HG02885 (cell line): ENCODE results near the gene CPM.
"Not testable (repeated sequence)": the region's sequence is repeated elsewhere in the genome, so short reads cannot be mapped to it uniquely, and the experiment has no call there.

Experiments
- ATAC-seq: cut with Tn5 transposase; IDR thresholded peaks from one replicate; pipeline ENCODE4 v1.9.1; 2021; ENCODE audit warnings: mild to moderate bottlenecking; ENCODE audit not compliant: unreplicated experiment, poor library complexity

CPM gene

DNA sequence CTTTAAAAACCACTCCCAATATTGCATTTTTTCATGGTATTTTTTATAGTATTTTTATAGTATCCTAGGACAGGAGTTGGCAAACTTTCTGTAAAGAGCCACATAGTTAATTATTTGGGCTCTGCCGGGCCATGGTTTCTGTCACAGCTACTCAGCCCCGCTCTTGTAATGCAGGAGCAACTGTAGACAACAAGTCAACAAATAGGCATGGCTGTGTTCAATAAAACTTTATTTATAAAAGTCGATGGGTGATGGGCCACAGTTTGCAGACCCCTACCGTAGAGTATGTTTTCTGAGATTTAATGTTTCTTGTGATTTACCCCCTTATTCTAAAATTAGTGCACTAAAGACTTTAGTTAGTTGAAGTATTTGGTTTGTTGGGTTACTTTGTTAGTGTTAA, 99.5 kb downstream of the CPM start:
- no peak for ATAC-seq

DNA sequence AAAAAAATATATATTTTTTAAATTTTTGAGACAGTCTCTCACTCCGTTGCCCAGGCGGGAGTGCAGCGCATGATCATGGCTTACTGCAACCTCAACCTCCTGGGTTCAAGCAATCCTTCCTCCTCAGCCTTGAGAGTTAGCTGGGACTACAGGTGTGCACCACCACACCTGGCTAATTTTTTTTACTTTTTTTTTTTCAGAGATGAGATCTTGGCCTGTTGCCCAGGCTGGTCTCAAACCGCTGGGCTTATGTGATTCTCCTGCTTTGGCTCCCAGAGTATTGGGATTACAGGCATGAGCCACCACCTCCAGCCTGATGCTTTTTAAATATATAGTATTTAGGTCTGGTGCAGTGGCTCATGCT, 100.5 kb downstream of the CPM start:
- no peak for ATAC-seq

DNA sequence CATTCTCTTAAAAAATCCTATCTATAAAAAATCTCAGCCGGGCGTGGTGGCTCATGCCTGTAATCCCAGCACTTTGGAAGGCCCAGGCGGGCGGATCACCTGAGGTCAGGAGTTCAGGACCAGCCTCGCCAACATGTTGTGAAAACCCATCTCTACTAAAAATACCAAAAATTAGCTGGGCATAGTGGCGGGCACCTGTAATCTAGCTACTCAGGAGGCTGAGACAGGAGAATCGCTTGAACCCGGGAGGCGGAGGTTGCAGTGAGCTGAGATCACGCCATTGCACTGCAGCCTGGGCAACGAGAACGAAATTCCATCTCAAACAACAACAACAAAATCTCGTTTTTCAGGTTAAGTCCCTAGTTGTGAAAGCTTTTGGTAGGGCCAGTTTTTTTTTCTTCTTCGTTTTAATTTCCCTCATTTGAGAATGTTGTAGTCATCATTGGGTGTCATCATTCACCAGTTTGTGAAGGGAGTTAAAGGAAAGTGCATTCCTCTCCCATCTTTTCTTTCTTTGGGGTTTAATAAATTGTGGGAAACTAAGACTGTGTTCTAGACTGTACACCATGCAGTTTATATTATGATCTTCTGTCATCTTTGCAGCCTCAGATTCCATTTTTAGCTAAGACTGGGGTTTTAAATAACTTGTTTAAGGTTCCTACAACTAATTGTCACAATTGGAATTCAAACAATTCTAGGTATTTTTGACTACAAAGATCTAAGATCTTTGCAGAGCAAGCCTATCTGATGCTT, 101.0 kb downstream of the CPM start:
- ATAC-seq, result no peak

DNA sequence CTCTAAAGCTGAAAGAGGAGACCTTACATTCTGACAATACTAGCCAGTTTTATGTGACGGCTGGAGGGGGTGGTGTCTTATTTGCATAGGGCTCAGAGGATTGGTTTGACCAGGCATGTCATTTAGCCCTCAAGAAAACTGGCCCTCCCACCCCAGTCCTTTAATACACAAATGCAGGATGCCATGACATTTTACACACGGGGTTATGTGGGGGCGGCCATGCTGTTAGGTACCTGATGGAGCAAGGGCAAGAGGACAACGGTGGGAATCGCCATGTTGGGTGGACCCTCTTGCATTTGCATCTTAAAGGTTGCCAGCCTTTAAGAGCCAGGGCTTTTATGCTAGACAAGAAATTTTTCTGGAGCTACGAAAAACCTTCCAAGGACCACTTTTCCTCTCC, 101.7 kb downstream of the CPM start:
- no peak for ATAC-seq

DNA sequence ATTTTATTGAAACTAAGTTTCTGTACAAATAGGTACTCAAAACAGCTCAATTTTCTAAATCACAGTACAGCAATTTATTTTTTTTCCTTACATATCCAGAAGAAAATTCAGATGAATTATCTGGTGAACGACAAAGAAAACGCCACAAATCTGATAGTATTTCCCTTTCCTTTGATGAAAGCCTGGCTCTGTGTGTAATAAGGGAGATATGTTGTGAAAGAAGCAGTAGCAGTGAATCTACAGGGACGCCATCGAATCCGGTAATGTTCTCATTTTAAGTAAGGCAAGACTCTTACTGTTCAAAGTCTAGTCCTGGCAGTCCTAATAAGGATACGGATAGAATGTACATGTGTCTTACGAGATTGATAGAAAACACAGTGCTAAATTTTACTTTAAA, 104.3 kb downstream of the CPM start:
- ATAC-seq, result no peak

DNA sequence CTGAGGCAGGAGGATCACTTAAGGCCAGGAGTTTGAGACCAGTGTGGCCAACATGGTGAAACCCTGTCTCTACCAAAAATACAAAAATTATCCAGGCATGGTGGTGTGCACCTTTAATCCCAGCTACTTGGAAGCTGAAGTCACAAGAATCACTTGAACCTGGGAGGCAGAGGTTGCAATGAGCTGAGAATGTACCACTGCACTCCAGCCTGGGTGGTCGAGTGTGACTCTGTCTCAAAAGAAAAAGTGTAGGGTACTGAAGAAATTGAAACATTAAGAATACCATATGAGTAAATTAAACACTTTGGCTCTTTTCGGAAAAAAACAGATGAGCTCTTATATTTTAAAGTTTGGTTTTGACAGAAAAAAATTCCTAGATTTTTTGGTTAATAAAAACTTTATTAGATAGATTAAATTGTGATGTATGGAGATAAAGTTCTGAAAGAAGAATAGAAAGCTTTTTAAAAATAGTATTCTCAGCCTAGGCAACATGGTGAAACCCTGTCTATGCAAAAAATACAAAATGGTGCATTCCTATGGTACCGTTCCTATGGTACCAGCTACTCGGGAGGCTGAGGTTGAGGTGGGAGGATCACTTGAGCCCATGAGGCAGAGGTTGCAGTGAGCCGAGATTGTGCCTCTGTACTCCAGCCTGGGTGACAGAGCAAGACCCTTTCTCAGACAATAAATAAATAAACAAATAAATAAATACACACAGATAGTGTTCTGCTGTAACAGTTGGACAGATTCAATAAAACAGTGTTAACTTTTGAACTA, 104.9 kb downstream of the CPM start:
- no peak for ATAC-seq

DNA sequence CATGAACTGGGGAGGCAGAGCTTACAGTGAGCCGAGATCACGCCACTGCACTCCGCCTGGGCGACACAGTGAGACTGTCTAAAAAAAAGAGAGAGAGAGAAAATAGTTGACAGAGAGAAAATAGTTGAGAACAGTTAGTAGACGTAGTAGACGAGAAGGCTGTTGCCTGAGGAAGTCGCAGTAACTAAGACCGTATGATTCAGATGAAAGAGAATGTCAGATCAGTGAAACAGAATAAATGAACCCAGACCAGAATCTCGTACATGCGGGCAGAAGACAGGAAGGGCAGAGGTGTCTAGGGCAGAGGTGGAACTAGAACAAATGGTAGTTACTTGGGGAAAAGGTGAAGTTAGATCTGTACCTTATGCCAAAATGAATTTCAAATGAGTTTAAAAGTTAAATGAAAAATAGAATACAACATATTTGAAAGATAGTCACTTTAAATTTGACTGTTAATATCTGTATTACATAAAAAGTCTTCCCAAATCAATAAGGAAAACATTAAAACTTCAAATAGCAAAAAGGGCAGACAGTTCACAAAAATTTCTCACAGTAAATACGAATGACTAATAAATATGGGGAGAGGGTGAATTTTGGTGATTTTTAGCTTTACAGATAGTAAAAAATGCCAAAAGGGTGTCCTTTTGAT, 107.3 kb downstream of the CPM start:
- ATAC-seq, result no peak

DNA sequence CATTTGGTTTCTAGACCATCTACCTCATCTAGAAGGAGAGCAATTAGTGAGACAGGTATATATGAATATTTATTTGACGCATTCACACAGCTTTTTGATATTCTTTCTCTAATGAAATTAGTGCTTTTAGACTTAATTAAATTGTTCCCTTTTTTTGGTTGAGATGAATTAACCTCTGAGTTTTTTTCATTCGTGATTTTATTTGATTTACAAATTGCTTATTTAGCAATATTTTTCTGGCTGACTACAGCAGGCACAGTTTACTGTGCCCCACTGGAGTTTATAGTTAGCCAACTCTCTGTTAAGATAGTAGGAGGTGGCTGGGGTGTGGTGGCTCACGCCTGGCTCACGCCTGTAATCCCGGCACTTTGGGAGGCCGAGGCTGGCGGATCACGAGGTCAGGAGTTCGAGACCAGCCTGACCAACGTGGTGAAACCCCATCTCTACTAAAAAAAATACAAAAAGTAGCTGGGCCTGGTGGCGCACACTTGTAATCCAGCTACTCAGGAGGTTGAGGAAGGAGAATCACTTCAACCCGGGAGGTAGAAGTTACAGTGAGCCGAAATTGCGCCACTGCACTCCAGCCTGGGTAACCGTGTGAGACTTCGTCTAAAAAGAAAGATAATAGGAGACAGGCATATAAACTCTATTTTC, 108.2 kb downstream of the CPM start:
- no peak for ATAC-seq

DNA sequence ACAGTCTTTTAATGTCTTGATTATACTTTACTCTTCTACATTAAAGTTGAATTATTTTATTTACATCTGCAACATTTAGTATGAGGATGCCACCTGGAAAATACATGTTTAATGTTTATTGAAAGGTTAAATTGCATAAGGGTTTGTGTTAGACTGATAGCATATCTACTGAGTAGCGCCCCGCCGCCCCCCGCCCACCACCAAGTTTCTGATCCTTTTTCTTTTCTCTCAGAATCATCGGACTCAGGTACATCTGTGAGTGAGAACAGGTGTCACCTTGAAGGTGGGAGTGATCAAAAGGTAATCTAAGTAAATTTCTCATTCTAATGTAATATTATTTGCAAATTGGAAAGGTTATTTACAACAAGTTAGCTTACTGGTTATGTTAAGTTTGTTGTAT, 108.8 kb downstream of the CPM start:
- no peak for ATAC-seq

DNA sequence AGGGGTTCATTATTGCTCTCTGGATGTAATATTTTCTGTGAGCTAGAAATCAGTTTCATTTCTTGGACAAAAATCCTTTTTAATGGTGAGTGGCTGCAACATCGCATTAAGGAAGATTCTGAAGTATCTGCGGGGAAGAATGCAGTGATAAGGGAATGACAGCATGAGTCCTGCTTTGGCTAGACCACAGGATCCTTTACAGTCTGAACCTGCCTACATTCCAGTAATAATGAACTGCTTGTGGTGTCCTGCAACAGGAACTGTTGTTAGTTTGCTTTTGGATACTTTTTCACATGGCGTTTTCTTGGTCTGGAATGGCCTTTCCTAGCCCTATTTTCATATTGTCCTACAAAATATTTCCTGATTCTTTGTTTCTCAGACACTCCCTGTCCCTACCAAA, 109.3 kb downstream of the CPM start:
- no peak for ATAC-seq

DNA sequence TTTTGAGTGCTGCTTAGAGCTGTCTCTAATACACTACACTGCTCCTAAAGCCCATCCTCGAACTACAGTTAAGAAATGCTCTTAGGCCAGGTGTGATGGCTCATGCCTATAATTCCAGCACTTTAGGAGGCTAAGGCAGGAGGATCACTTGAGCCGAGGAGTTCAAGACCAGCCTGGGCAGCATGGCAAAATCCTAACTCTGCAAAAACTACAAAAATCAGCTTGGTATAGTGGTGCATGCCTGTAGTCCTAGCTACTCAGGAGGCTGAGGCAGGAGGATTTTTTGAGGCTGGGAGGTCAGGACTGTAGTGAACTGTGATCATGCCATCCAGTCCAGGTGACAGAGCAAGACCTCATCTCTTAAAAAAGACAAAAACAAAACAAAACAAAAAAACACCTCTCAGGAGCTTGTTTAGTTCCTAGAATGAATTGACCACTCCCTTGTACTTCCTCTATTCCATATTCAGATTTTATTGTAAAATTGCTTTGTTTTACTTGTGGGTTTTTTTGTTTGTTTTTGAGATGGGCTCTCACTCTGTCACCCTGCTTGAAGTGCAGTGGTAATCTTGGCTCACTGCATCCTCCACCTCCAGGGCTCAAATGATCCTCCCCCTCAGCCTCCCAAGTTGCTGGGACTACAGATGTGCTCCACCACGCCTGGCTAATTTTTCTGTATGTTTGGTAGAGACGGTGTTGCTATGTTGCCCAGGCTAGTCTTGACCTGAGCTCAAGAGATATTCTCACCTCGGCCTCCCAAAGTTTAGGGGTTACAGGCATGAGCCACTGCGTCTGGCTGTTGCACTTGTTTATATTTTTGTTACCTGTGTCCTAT, 111.4 kb downstream of the CPM start:
- no peak for ATAC-seq

DNA sequence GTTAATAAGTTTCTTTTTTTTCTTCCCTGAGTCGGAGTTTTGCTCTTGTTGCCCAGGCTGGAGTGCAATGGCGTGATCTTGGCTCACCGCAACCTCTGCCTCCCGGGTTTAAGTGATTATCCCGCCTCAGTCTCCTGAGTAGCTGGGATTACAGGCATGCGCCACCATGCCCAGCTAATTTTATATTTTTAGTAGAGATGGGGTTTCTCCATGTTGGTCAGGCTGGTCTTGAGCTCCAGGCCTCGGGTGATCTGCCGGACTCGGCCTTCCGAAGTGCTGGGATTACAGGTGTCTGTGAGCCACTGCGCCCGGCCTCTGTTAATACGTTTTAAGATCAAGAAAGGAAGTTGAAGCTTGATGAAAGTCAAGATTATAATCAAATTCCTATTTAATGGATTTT, 113.5 kb downstream of the CPM start:
- not testable (repeated sequence) for ATAC-seq

DNA sequence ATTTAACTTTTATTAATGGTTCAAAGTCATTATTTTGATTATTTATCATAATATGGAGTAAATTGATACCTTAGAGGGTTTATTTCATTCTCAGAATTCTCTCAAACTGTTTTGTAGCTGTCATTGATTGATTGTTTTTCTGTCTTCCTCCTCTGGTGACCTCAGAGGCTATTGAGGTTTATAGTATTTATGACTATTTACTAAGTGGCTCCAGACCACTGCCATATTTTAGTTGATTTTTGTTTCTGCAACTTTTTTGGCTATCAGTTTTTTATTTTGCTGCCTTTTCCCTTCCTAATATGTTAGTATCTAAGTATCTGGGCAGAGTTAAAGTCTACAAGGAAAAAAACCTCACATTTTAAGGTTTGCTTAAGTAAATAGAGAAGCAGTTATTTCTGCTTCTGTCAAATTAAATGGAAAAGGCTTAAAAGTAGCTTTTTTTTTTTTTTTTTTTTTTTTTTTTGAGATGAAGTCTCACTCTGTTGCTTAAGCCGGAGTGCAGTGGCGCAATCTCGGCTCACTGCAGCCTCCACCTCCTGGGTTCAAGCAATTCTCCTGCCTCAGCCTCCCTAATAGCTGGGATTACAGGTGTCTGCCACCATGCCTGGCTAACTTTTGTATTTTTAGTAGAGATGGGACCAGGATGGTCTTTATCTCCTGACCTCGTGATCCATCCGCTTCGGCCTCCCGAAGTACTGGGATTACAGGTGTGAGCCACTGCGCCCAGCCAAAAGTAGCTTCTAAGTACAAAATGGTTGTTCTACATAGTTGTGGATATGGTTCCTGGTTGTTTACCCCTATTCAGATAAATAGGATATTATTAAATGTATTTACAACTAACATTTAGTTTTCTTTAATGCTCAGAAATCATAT, 116.8 kb downstream of the CPM start:
- no peak for ATAC-seq

DNA sequence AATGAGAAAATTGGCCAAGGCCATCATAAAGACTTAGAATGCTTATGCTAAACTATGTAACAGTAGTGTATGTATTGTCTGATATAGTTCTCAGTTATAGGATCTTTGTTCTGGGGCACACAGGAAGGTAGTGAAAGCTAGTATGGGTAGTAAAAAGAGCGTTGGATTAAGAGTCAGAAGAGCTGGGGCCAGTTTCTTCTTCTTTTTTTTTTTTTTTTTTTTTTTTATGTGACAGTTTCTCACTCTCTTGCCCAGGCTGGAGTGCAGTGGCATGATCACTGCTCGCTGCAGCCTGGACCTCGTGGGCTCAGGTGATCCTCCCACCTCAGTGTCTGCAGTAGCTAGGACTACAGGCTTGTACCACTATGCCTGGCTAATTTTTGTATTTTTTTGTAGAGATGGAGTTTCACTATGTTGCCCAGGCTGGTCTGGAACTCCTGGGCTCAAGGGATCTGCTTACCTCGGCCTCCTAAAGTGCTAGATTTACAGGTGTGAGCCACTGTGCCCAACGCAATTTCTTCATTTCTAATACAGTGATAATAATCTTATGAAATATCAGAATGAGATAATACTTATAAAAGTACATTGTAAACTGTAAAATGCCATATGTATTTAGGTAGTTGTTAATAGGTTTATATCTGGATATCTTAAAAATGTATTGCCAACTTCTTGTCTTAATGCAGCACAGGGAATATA, 117.6 kb downstream of the CPM start:
- no peak for ATAC-seq

DNA sequence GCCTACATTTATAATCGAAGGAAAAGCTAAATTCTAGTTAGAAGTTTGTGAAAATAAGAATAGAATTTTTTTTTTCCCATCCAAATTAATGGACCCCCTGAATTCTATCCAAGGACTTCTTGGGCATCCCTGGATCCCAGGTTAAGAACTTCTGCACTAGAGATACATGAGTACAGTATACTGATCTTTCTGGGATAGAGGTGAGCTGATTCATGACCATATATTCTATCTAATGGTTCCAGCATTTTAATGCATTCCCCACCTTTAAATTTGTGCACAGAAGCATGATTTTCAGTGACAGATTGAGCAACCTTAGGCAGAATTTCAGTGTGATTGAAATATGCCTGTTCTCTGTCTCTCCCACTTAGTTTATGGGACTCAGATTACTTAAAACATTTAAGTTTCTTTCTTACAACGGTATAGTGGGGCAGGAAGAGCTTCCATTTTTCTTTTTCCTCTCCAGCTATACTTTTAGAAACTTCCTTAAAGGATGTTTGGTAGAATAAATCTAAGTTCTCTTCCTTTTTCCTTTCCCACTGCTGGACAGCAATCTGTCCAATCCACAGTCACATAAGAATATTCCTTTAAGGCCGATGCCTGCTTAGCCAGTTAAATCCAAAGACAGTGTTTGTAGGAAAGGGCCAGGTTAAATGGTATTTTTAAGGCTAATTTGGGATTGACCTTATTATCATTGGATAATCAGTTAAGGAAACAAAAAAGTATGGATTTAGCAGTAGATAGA, 118.3 kb downstream of the CPM start:
- no peak for ATAC-seq

DNA sequence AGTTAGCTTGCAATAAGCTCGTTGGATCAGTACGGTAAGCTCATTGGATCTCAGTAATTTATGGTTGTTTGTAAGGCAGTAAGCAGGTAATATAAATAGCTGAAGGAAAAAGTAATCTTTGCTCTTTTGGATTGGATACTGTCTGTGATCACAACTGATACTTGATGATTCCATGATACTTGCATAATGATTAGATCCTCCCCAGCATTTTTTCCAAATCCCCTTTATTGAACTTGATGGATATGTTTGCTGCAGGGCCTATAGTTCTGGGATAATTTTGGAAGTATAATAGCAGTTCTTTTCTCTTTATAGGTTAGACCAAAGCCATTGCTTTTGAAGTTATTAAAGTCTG, 119.8 kb downstream of the CPM start:
- ATAC-seq, result no peak

DNA sequence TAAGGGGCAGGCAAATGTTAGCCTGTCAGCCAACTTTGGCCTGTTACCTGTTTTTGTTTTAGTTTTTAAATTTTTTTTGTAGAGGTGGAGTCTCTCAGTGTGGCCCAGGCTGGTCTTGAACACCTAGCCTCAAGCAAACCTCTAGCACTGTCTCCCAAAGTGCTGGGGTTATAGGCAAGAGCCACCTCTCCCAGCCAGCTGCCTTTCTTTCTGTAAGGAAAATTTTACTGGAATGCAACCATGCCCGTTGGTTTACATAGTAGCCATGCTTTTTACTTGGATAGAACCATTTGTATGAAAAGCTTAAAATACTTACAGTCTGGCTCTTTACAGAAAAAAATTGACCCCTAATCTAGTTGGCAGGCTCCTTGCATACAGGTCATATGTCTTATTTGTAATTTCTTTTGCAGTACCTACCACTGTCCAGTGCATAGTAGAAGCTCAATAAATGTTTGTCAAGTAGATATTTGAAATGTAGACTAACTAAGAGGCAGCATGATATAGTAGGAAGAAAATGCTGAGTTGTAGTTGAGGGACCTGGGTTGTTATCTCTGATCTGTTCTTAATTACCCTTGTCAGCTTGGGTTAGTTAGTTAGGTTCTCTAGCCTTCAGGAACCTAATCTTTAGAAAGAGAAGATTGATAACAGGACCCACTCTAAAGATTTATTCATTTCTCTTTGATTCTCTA, 120.3 kb downstream of the CPM start:
- ATAC-seq, result no peak

DNA sequence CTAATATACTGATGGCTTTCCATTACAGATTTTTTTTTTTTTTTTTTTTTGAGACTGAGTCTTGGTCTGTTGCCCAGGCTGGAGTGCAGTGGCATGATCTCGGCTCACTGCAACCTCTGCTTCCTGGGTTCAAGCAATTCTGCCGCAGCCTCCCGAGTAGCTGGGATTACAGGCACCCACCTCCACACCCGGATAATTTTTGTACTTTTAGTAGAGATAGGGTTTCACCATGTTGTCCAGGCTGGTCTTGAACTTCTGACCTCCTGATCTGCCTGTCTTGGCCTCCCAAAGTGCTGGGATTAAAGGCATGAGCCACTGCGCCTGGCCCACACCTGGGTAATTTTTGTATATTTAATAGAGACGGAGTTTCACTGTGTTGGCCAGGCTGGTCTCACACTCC, 121.4 kb downstream of the CPM start:
- not testable (repeated sequence) for ATAC-seq
